Measurements from ENCODE around the gene ZNF202.

Gene ZNF202

GRCh38 chr11:123704341-123704740 lies 37.1 kb downstream of the ZNF202 start:
- H3K4me3 ChIP-seq (ENCODE audit: control insufficient read depth, low read depth, low read length) = no peak overlapping the region
- no peak for DNase-seq (ENCODE audit: low read depth)
- TF ChIP-seq CTCF (conservative IDR thresholded peaks at IDR 0.05; ENCODE audit: control insufficient read depth, insufficient read depth, low read depth, low read length) = no peak

- H3K4me3 ChIP-seq (ENCODE audit: control insufficient read depth, low read depth, low read length) = no peak overlapping the region
- DNase-seq (ENCODE audit: low read depth) = no peak
- TF ChIP-seq CTCF (conservative IDR thresholded peaks at IDR 0.05; ENCODE audit: control insufficient read depth, insufficient read depth, low read depth, low read length) = no peak
Measured at GRCh38 chr11:123702696-123703095, 38.8 kb downstream of the ZNF202 start.

GRCh38 chr11:123702139-123702538 lies 39.3 kb downstream of the ZNF202 start:
- peak; percentile 17 for DNase-seq (ENCODE audit: low read depth)
- H3K4me3 ChIP-seq (ENCODE audit: control insufficient read depth, low read depth, low read length) = no peak overlapping the region
- TF ChIP-seq CTCF (conservative IDR thresholded peaks at IDR 0.05; ENCODE audit: control insufficient read depth, insufficient read depth, low read depth, low read length) = no peak

- no peak for DNase-seq (ENCODE audit: low read depth)
- no peak overlapping the region for H3K4me3 ChIP-seq (ENCODE audit: control insufficient read depth, low read depth, low read length)
- no peak for TF ChIP-seq CTCF (conservative IDR thresholded peaks at IDR 0.05; ENCODE audit: control insufficient read depth, insufficient read depth, low read depth, low read length)
Measured at GRCh38 chr11:123700772-123701171, 40.7 kb downstream of the ZNF202 start.

GRCh38 chr11:123698546-123699127 lies 42.8 kb downstream of the ZNF202 start:
- no peak for DNase-seq (ENCODE audit: low read depth)
- no peak overlapping the region for H3K4me3 ChIP-seq (ENCODE audit: control insufficient read depth, low read depth, low read length)
- no peak for TF ChIP-seq CTCF (conservative IDR thresholded peaks at IDR 0.05; ENCODE audit: control insufficient read depth, insufficient read depth, low read depth, low read length)

- no peak overlapping the region for H3K4me3 ChIP-seq (ENCODE audit: control insufficient read depth, low read depth, low read length)
- no peak for TF ChIP-seq CTCF (conservative IDR thresholded peaks at IDR 0.05; ENCODE audit: control insufficient read depth, insufficient read depth, low read depth, low read length)
- DNase-seq (ENCODE audit: low read depth) = peak; percentile 30
Measured at GRCh38 chr11:123696183-123696582, 45.3 kb downstream of the ZNF202 start.

GRCh38 chr11:123695231-123695630 lies 46.2 kb downstream of the ZNF202 start:
- no peak for DNase-seq (ENCODE audit: low read depth)
- no peak for TF ChIP-seq CTCF (conservative IDR thresholded peaks at IDR 0.05; ENCODE audit: control insufficient read depth, insufficient read depth, low read depth, low read length)
- H3K4me3 ChIP-seq (ENCODE audit: control insufficient read depth, low read depth, low read length) = no peak overlapping the region

All from fibroblast of mammary gland (primary cell).